ENCODE measurements around the gene FAM171A1. TPM values are rescaled to one million over a fixed set of nuclear protein-coding genes. Genes with fewer than 3 reads are reported as not detected.
"Not testable (repeated sequence)": the region's sequence is repeated elsewhere in the genome, so short reads cannot be mapped to it uniquely, and the experiment has no call there.

The FAM171A1 gene
- polyA plus RNA-seq, 1 donor (not counting 4 experiments of a cell fraction or from before 2014, with no cell fraction given), result 8.8 TPM

GRCh38 chr10:15208221-15208620, 162.9 kb downstream of the FAM171A1 start:
- H3K9me3 ChIP-seq (ENCODE audit: control insufficient read depth, low read depth, low read length), result no peaks in the 10 kb centered on the region
- H3K79me2 ChIP-seq (ENCODE audit: control insufficient read depth, insufficient read depth, low read length), result no peaks in the 10 kb centered on the region
- FAIRE-seq (no peak), DNase-seq (ENCODE audit: low read depth, low spot score) (no peak)
- no peak overlapping the region for H2AFZ ChIP-seq (ENCODE audit: control insufficient read depth, low read length)
- H3K27me3 ChIP-seq (ENCODE audit: control insufficient read depth, extremely low read depth, insufficient read depth, low read length), result no peaks in the 10 kb centered on the region
- H4K20me1 ChIP-seq (ENCODE audit: control insufficient read depth, extremely low read depth, insufficient read depth, low read length), result no peaks in the 10 kb centered on the region
- no peak overlapping the region for H3K4me2 ChIP-seq (ENCODE audit: control insufficient read depth, extremely low read depth, insufficient read depth, low read depth, low read length)
- dilution Hi-C loops (cut with MboI; ENCODE audit: extremely low pct_ligation_motif_present, low sequenced_read_pairs), result no loop called here
- H3K4me3 ChIP-seq (ENCODE audit: control insufficient read depth in 2 of 3, extremely low read depth in 1 of 3, insufficient read depth in 2 of 3, low read depth in 1 of 3, low read length in 3 of 3), result no peak overlapping the region
- no peak overlapping the region for H3K27ac ChIP-seq (ENCODE audit: control insufficient read depth, insufficient read depth, low read length)
- no peaks in the 10 kb centered on the region for H3K9me1 ChIP-seq (ENCODE audit: control insufficient read depth, extremely low read depth, insufficient read depth, low read length)
- no peaks in the 10 kb centered on the region for H3K36me3 ChIP-seq (ENCODE audit: control insufficient read depth in 2 of 2, extremely low read depth in 1 of 2, insufficient read depth in 2 of 2, low read length in 2 of 2)
- TF ChIP-seq CTCF (optimal IDR thresholded peaks at IDR 0.05 in 1 of 3, IDR thresholded peaks at IDR 0.05 in 1 of 3, conservative IDR thresholded peaks at IDR 0.05 in 1 of 3; ENCODE audit: extremely low read depth in 1 of 3, insufficient read depth in 2 of 3, low read length in 3 of 3) (no peak), EZH2 (IDR thresholded peaks at IDR 0.05; ENCODE audit: low read length) (no peak)
- no peaks in the 10 kb centered on the region for H3K4me1 ChIP-seq (ENCODE audit: control insufficient read depth, extremely low read depth, insufficient read depth, low read length)
- H3K9ac ChIP-seq (ENCODE audit: control insufficient read depth, extremely low read depth, insufficient read depth, low read length), result no peak overlapping the region

- H4K20me1 ChIP-seq (ENCODE audit: control insufficient read depth, extremely low read depth, insufficient read depth, low read length); H3K9me3 ChIP-seq (ENCODE audit: control insufficient read depth, low read depth, low read length); H3K79me2 ChIP-seq (ENCODE audit: control insufficient read depth, insufficient read depth, low read length); H3K4me3 ChIP-seq (ENCODE audit: control insufficient read depth in 2 of 3, extremely low read depth in 1 of 3, insufficient read depth in 2 of 3, low read depth in 1 of 3, low read length in 3 of 3); H2AFZ ChIP-seq (ENCODE audit: control insufficient read depth, low read length); H3K9me1 ChIP-seq (ENCODE audit: control insufficient read depth, extremely low read depth, insufficient read depth, low read length); dilution Hi-C loops (cut with MboI; ENCODE audit: extremely low pct_ligation_motif_present, low sequenced_read_pairs); H3K27ac ChIP-seq (ENCODE audit: control insufficient read depth, insufficient read depth, low read length); H3K27me3 ChIP-seq (ENCODE audit: control insufficient read depth, extremely low read depth, insufficient read depth, low read length); FAIRE-seq; H3K4me1 ChIP-seq (ENCODE audit: control insufficient read depth, extremely low read depth, insufficient read depth, low read length); H3K9ac ChIP-seq (ENCODE audit: control insufficient read depth, extremely low read depth, insufficient read depth, low read length); DNase-seq (ENCODE audit: low read depth, low spot score); H3K4me2 ChIP-seq (ENCODE audit: control insufficient read depth, extremely low read depth, insufficient read depth, low read depth, low read length); H3K36me3 ChIP-seq (ENCODE audit: control insufficient read depth in 2 of 2, extremely low read depth in 1 of 2, insufficient read depth in 2 of 2, low read length in 2 of 2): not testable (repeated sequence)
Observed at GRCh38 chr10:15207410-15207809, 163.7 kb downstream of the FAM171A1 start.

DNA sequence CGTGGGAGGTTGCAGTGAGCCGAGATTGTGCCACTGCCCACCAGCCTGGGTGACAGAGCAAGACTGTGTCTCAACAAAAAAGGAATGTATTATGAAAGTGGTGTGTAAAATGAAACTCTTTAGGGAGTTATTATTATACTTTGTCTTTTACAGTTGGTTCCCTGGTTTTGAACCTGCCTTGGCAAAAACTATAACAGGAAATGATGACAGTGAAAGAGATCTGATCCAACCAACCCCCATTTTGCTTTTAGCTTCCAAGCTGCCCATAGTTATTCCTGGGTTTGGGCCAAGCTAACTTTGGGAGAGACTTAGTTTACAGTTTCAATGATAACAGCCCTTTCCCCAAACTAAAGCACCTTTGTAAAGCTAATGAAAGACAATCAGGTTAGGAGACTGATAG, 168.4 kb downstream of the FAM171A1 start:
- Histone ChIP-seq H3K27ac (ENCODE audit: control insufficient read depth, insufficient read depth, low read length) (no peak overlapping the region), H2AFZ (ENCODE audit: control insufficient read depth, low read length) (no peak overlapping the region), H3K4me1 (ENCODE audit: control insufficient read depth, extremely low read depth, insufficient read depth, low read length) (peaks cover 30% of the 10 kb centered on the region), H3K4me2 (ENCODE audit: control insufficient read depth, extremely low read depth, insufficient read depth, low read depth, low read length) (no peak overlapping the region), H3K27me3 (ENCODE audit: control insufficient read depth, extremely low read depth, insufficient read depth, low read length) (no peaks in the 10 kb centered on the region), H3K36me3 (ENCODE audit: control insufficient read depth in 2 of 2, extremely low read depth in 1 of 2, insufficient read depth in 2 of 2, low read length in 2 of 2) (no peaks in the 10 kb centered on the region), H3K9me1 (ENCODE audit: control insufficient read depth, extremely low read depth, insufficient read depth, low read length) (no peaks in the 10 kb centered on the region), H4K20me1 (ENCODE audit: control insufficient read depth, extremely low read depth, insufficient read depth, low read length) (no peaks in the 10 kb centered on the region), H3K9me3 (ENCODE audit: control insufficient read depth, low read depth, low read length) (no peaks in the 10 kb centered on the region), H3K79me2 (ENCODE audit: control insufficient read depth, insufficient read depth, low read length) (no peaks in the 10 kb centered on the region), H3K9ac (ENCODE audit: control insufficient read depth, extremely low read depth, insufficient read depth, low read length) (no peak overlapping the region), H3K4me3 (ENCODE audit: control insufficient read depth in 2 of 3, extremely low read depth in 1 of 3, insufficient read depth in 2 of 3, low read depth in 1 of 3, low read length in 3 of 3) (no peak overlapping the region)
- TF ChIP-seq EZH2 (IDR thresholded peaks at IDR 0.05; ENCODE audit: low read length) (no peak), CTCF (optimal IDR thresholded peaks at IDR 0.05 in 1 of 3, IDR thresholded peaks at IDR 0.05 in 1 of 3, conservative IDR thresholded peaks at IDR 0.05 in 1 of 3; ENCODE audit: extremely low read depth in 1 of 3, insufficient read depth in 2 of 3, low read length in 3 of 3) (no peak)
- dilution Hi-C loops (cut with MboI; ENCODE audit: extremely low pct_ligation_motif_present, low sequenced_read_pairs), result no loop called here
- no peak for FAIRE-seq
- DNase-seq (ENCODE audit: low read depth, low spot score), result no peak

DNA sequence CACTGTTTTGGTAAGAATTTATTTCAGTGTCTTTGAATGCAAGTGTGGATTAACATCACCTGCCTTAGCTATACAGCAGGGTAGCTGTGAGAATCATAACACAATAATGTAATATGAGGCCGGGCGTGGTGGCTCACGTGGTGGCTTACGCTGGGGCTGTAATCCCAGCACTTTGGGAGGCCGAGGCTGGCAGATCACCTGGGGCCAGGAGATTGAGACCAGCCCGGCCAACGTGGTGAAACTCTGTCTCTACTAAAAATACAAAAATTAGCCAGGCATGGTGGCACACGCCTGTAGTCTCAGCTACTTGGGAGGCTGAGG, 168.8 kb downstream of the FAM171A1 start:
- H3K27me3 ChIP-seq (ENCODE audit: control insufficient read depth, extremely low read depth, insufficient read depth, low read length); FAIRE-seq; dilution Hi-C loops (cut with MboI; ENCODE audit: extremely low pct_ligation_motif_present, low sequenced_read_pairs); H2AFZ ChIP-seq (ENCODE audit: control insufficient read depth, low read length); DNase-seq (ENCODE audit: low read depth, low spot score); H3K9ac ChIP-seq (ENCODE audit: control insufficient read depth, extremely low read depth, insufficient read depth, low read length); H3K36me3 ChIP-seq (ENCODE audit: control insufficient read depth in 2 of 2, extremely low read depth in 1 of 2, insufficient read depth in 2 of 2, low read length in 2 of 2); H3K4me3 ChIP-seq (ENCODE audit: control insufficient read depth in 2 of 3, extremely low read depth in 1 of 3, insufficient read depth in 2 of 3, low read depth in 1 of 3, low read length in 3 of 3); H3K4me2 ChIP-seq (ENCODE audit: control insufficient read depth, extremely low read depth, insufficient read depth, low read depth, low read length); H3K9me3 ChIP-seq (ENCODE audit: control insufficient read depth, low read depth, low read length); H4K20me1 ChIP-seq (ENCODE audit: control insufficient read depth, extremely low read depth, insufficient read depth, low read length); H3K9me1 ChIP-seq (ENCODE audit: control insufficient read depth, extremely low read depth, insufficient read depth, low read length); H3K79me2 ChIP-seq (ENCODE audit: control insufficient read depth, insufficient read depth, low read length): not testable (repeated sequence)
- Histone ChIP-seq H3K27ac (ENCODE audit: control insufficient read depth, insufficient read depth, low read length) (peak overlapping the region; percentile 0), H3K4me1 (ENCODE audit: control insufficient read depth, extremely low read depth, insufficient read depth, low read length) (peaks cover 34% of the 10 kb centered on the region)
